NCI-H226 (cell line): ENCODE data around the gene ZWILCH.
"Not testable (repeated sequence)": the region's sequence is repeated elsewhere in the genome, so short reads cannot be mapped to it uniquely, and the experiment has no call there.

Experiments
- DNase-seq: peaks from one replicate; pipeline ENCODE4 v3.0.0-alpha.2; 2015

Gene ZWILCH

DNA sequence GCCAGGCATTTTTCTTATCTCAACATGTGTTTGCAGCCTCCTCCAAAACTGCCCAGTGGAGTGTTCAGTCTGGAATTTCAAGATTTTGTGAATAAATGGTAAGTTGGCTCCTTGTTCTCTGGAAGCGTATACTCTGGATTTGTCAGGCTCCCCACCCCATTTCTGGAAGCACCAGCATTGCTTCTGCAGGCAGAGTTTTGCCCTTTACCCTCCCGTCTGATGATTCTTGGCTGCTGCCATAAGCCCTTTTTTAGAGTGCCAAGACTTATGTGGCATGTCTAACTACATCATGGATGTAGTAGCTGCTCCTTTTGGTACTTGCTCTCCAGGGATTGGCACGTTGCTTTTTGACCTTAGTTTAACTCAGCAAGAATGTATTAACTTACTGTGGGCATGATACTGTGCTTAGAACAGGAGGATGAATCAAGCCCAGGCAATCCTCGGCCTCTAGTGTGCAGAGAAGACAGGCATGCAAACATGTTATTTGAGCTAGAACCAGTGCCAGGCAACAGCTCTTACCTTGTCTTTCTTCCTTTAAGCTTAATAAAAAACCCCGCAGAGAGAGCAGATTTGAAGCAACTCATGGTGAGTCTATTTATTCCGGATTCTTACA lies 15.8 kb upstream of the ZWILCH start:
- DNase-seq, result no peak

DNA sequence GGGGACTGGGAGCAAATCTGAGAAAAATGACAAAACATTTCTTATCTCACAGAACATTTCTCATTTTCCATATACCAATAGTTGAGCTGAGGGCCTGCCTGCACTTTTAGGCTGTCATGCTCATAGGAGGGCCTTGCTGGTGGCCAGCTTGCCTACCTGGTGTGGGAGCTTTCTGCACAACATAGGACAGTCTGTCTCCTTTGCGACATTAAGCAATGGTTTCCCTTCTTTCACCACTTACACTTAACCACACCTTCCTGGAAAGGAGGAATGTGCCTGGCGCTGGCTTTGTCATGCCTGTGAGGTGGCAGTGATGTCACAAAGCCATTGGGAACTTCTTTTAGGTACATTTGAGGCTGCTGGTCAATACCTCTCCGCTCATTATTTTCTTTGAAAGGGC lies 13.3 kb upstream of the ZWILCH start:
- no peak for DNase-seq

DNA sequence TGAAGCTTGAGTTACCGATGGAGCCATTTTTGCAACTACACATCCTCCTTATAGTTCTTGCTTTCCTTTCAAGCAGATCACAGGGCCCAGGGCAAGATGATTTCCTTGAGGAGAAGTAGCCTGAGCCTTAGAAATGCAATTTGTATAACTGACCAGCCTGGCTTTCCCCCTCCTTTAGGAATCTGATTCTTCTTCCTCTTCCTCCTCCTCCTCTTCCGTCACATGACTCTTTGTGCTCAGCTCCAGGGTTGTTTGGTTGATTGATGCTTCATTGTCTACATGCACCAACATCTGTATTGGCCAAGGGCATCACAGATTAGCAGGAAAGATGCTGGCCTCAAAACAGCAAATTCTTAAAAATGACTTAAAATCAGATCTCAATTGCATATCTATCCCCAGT lies 10.9 kb upstream of the ZWILCH start:
- DNase-seq, result no peak

DNA sequence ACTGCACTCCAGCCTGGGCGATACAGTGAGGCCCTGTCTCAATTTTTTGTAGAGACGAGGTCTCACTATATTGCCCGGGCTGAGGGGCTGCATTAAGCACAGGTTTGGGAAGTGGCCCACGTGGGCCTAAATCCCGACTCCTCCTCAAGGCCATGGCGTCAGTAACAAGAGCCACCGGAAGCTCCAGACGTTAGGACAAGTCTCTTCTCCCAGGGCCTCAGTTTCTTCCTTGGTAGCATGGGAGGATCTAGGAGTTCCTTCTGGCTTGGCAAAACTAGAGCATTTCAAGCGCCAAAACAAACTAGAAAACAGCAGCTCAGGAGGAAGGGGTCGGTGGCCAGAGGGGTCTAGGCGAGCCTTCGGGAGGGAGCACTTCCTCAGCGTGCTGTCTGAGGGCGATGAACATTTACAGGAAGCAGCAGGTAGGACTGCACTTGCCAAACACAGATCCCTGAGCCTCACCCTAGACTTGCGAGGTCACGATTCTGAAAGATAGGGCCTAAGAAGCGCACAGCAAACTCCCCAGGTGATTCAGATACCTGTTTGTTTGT lies 8.1 kb upstream of the ZWILCH start:
- DNase-seq, result no peak

DNA sequence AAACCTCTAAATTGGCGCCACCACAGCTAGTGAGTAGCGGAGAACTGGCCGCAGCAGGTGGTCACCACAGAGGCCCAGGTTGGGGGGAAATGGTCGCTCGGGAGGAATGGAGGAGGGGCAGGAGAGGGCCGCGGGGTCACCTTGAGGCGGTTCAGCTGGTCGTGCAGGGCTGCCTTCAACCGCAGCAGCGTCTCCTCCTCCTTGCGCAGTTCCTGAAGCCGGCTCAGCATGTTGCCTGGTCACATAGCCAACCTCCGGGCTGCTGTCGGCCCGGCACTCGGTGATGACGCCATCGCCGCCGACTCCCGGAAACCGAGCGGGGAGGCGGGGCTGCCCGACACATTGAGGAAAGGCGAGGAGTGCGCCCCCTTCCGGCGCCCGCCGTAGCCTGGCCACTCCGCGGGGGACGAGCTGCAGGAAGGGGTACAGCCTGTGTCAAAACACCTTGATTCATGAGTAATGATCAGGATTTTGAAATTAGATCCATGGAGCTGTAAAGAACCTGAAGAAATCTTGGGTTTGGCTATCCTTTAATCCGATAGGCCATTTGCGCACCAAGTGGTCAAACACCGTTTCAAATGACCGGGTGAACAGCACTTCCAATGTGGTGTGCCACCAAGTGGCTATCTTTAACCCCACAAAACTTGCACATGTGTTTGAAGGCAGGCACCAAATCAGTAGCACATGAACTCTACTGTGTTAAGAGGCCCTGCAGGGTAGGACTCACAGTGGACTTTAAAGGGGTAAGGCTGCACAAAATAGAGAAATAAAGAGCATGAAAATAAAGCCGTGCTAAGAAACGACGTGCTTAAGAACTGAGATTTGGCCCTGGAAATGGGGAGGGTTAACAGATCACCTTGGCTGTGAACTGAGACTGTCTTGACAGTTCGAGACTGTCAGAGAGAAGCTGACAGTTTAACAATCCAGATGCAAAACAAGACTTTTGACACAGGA lies 7.3 kb upstream of the ZWILCH start, which contains the start of gene SNAPC5:
SNAPC5 (minus strand) TSS at position 261 of the 954 bp plus-strand sequence; CDS start at position 230, 31 bp downstream.
- peak; percentile 96 for DNase-seq

DNA sequence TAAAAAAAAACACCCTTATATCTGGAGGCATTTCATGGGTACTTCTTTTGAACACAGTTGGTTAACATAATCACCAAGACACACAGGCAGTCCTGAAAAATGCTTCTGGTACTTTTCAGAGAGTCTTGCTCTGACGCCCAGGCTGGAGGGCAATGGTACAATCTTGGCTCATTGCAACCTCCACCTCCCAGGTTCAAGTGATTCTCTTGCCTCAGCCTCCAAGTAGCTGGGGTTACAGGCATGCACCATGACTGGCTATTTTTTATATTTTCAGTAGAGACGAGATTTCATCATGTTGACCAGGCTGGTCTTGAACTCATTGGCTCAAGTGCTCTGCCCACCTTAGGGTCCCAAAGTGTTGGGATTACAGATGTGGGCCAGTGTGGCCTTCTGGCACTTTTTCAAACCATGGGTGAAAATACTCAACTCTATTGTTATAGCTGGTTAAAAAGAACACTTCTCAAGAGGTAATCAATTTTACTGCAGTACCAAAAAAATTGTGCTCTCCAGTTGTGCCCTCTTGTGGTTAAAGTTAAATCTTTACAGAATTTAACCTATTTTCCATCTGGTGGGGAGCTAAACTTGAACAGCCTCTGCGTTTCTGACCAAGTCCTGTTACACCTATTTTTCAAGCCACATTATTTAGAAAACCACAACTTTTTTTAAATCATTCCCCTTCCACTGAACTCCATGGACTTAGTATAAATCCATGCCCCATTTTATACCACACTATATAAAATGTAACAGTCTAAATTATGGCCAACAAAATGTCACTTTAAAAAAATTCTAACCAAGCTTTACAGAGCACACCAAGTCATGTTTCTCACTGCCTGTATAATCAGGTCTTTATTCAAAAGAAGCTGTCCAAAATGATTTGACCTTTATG lies 6.4 kb upstream of the ZWILCH start:
- no peak for DNase-seq

DNA sequence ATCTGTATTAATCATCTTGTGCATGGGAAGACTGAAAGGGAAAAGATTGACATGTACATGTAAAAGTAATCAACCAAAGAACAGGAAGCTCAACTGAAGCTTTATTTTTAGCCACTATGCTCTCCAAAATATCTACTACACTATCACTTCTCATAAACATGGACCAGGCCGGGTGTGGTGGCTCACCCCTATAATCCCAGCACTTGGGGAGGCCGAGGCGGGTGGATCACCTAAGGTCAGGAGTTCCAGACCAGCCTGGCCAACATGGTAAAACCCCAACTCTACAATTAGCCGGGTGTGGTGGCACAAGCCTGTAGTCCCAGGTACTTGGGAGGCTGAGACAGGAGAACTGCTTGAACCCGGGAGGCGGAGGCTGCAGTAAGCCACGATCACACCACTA lies 4.8 kb upstream of the ZWILCH start:
- DNase-seq, result not testable (repeated sequence)

DNA sequence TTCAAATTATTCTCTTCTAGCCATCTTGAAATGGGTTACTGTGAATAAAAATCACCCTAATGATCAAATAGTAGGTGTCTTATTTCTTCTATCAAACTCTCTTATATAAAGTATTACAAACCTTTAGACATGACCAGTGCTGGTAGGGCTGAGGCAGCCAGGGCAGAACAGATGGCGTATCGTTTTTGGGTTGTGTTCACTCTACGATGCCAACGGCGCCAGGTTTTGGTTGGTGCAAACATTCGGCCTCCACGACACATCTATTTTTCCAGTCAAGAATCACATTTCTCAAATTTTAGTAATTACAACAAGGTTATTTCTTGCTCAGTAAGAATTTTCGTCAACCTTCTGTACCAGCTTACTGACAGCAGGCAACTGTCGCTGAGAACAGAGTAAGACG lies 2.6 kb upstream of the ZWILCH start:
- DNase-seq, result no peak

DNA sequence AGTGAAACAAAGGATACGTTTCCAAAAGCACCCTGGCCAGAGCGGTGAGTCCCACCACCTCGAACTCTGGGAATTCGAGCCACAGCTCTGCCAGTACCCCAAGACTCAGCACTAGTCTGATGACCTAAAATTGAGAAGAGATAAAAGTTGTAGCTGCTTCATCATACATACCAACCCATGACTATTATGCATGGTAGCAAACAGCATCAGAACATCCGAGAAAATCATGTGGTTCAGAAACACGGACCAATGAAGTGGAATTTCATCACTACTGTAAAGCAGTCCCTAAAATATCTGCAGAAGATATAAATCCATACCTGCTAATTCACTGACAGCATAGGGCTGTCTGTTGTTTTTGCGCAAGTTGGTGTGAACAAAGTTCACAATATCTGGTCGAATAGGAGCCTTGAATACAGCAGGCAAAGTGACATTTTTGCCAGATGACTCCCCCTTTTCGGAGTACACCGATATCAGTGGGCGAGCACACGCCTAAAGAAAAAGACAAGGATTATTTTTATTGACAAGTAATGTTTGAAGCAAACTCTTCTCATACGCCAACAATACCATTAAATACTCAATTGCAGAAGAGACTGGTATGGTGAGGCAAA lies 2.0 kb upstream of the ZWILCH start:
- not testable (repeated sequence) for DNase-seq

DNA sequence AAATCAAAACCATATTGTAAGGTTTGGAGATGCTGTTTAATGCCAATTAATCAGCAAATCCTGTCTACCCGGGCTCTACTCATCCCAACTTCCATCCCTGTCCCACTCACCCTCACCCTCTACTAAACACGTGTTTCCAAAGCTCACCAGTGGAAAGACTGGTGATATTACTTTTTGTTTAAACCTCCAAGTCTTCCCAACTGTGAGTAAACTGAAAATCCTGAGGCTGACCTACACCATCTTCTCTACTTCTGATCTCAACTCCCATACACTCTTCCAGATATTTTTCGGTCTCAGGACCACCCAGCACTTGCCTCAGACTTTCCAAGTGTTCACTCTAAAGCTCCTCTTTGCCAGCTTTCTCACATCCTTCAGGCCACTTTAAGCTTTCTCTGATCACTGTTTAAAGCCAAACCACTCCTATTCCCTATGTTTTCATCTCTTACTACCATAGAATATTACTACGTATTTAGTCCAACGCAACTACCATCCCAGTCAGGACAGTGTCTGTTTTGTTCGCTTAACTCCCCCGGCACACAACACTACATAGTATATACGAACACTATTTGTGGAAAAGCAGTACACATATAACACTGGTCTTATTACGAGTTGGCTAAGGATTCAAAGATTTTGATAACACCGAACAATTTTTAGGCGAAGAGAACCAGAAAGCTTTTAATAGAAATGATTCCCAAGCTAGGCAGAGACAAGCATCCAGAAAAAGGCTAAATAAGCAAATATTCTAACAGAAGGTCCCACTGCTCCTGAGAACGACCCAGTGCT lies 1.2 kb upstream of the ZWILCH start:
- DNase-seq, result no peak

DNA sequence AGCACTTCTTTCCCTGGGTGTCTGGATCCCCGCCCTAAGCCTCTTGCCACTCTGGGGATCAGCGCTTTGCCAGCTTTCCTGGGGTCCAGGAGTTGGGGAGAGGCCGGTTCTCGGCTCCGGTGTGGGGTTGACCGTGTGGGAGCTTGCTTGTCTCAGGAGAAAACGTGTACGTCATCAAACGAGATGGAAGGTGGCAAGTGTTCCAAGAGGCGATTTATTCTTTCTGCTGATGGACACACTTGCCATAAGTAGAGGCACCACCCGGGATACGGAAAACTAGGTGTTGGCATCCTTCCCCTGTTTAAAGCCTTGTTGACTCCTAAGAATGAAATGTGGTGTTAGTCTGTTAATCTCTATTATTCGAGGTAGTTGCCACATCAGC lies 295 bp downstream of the ZWILCH start:
- DNase-seq, result no peak

DNA sequence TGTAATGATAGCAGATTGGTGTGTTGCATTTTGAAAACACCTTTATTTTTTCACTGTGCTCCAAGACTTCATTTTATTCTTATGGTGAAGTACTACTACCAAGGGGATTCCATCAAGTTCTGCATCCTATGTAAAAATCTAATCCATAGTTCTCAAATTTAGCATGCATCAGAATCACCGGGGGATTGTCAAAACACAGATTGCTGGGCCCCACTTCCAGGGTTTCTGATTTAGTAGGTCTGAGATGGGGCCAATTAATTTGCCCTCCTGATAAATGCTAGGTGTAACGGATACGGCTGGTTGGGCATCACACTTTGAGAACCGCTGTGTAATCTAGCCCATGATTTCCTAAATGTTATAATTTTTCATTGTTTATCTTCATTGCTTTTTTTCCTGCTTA lies 692 bp downstream of the ZWILCH start:
- DNase-seq, result no peak

DNA sequence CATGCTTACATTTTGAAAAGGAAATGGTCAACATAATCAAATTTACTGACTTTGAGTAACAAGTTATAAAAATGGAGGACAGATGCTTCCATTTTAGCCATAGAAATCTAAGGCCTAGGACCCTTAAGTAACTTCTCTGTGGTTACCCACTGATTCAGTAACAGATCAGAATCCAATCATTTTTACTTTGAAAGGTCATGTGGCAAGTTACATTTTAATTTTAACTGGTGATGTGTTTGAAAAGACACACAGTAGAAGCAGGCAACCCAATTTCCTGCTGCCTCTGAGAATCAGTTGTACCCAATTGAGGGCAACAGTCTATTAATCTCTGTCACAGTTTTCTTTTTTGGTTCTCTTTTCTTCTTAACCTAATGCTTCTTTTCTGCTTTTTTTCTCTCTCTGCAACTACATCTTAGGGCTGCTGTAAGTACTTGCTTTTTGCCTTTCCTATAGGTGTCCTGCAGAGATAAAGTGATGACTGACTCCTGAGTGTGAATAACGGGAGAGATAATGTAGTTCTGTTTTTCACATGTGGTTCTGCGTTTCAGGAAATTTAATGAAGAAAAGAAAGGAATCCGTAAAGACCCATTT lies 3.3 kb downstream of the ZWILCH start:
- no peak for DNase-seq

DNA sequence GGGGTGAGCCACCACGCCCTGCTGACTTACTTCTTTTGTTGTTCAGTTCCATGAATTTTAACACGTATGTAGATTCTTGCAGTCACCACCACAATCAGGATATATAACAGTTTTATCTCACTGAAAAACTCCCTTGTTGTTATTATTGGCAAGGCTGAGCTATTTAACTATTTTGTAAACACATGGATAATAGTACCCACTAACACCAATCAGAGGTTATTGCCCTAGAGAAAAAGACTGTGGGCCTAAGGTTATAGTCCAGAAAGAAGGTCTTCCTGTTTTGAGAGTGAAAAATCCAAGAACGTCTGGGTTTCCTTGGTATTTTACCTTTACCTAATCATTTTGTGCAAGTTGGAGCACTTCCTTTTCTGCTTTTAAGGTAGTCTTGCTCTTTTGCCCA lies 9.5 kb downstream of the ZWILCH start:
- DNase-seq, result no peak

DNA sequence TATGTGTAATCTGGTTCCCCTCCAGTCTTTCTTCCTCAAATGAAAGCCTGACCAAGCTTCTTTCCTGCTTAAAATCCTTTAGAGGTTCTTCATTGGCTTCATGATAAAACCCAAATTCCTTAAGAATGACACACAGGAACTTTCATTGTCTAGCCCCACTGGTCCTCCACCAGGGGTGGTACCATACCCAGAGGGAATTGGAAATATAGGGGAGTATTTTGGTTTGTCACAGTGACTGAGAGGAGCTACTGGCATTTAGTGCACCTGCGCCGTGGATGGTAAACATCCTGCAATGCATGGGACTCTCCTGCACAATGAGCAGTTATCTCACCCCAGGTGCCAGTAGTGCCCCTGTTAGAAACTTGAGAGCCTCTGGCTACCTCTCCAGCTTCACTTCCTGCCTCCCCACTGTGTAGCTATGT lies 10.8 kb downstream of the ZWILCH start:
- peak; percentile 67 for DNase-seq

DNA sequence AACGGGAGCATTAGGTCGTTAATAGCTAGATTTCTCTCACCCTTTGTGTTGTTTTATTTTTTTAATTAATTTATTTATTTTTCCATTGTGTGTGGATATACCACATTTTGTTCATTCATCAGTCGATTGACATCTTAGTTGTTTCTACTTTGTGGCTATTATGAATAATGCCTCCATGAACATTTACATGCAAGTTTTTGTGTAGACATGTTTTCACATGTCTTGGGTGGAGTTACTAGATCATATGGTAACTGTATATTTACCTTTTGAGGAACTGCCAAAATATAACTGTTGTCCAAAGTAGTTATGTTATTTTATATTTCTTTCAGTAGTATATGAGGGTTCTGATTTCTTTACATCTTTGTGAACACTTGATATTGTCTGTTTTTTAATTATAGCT lies 18.8 kb downstream of the ZWILCH start:
- DNase-seq, result no peak

DNA sequence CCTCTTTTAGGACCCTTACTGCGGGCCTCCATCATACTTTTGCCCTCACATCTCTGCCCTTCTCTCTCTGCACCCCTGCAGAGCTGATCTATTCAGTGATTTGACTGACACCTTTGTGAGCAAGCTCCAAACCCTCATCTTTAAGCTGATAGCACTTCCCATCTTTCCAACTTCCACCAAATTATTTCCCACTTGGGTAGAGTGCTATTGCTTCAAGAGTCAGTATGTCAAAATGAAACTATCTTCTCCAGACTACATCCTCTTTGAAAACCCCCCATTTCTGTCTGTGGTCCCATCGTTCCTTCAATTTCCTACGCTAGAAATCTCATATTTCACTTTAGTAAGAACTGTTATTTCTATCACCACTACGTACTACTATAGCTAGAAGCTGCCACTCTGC lies 19.7 kb downstream of the ZWILCH start:
- DNase-seq, result no peak

DNA sequence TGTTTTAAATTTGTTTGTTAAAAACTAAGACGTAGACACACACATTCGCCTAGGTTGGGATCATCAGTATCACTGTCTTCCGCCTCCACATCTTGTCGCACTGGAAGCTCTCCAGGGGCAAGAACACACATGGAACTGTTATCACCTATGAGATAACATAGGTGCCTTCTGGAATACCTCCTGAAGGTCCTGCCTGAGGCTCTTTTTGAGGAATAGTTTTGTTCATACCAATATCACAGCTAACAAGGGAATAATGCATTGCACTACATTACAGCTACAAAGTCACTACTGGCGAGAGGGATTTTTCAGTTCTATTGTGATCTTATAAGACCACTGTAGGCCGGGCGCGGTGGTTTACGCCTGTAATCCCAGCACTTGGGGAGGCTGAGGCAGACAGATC lies 29.9 kb downstream of the ZWILCH start:
- DNase-seq, result peak; percentile 9

DNA sequence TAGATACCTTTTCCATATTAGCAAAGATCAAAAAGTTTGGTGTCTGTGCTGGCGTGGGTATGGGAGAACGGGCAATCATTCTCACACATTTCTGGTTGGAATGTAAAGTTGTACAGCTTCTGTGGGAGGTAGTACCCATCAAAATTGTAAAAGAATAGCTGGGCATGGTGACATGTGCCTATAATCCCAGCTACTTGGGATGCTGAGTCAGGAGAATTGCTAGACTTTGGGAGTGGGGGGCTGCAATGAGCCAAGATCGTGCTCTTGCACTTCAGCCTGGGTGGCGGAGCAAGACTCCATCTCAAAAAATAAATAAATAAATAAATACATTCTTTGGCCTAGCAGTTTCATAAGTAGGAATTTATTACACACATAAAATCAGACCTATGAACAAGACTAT lies 37.8 kb downstream of the ZWILCH start:
- DNase-seq, result no peak

DNA sequence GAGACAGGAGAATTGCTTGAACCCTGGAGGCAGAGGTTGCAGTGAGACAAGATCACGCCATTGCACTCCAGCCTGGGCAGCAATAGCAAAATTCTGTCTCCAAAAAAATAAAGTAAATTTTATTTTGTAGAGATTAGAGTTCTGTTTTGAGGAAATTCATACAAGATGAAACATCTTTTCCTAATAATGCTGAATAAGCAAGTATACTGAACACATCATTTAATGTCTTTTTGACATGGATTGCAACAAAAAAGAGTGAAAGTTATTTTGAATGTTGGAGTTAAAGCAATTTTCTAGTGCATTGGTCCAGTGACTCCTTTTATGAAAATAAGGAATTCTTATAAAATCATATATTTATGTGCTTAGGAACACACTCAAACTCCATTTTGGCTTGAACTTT lies 40.1 kb downstream of the ZWILCH start:
- no peak for DNase-seq

DNA sequence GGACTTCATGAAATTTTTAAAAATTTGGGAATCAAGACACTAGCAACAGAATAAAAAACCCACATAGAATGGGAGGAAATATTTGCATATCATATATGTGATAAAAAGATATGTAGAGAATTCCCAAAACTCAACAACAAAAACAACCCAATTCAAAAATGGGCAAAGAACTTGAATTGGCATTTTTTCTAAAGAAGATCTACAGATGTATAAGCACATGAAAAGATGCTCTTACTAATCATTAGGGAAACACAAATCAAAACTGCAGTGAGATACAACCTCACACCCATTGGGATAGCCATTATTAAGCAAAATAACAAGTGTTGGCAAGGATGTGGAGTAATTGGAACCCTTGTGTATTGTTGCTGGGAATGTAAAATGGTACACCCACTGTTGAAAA lies 50.6 kb downstream of the ZWILCH start:
- DNase-seq, result no peak
